ENCODE results near the gene EGLN1.

GRCh38 chr1:231415018-231415583 lies 7.0 kb downstream of the EGLN1 start:
- TF ChIP-seq CTCF (IDR thresholded peaks at IDR 0.05; ENCODE audit: low read length) = no peak
- TF ChIP-seq EZH2 (IDR thresholded peaks at IDR 0.05; ENCODE audit: borderline replicate concordance, low read length) = no peak
